SK-N-SH treated with all-trans-retinoic acid at 6 μM for 48 hours (cell line): ENCODE measurements around the gene FBXL16.
A peak's percentile ranks its signal among the peaks of the same experiment; 100 is the strongest.

Experiments
- ATAC-seq: fragments of 200-7000 bp; cut with Tn5 transposase; 3 replicates; pipeline ENCODE4 v1.9.1; 2020; ENCODE audit warnings: mild to moderate bottlenecking, moderate library complexity
- BACH2 ChIP-seq: fragments of 250-450 bp; sonication (Bioruptor Pico); IDR thresholded peaks from 2 replicates; pipeline ENCODE4 v1.9.0; 2021; ENCODE audit warnings: mild to moderate bottlenecking, borderline replicate concordance
- CSDC2 ChIP-seq: fragments of 250-450 bp; sonication (Bioruptor Pico); IDR thresholded peaks from 2 replicates; pipeline ENCODE4 v1.5.0; 2020; ENCODE audit warnings: mild to moderate bottlenecking, moderate library complexity
- ESRRG ChIP-seq: fragments of 250-450 bp; sonication (Bioruptor Pico); IDR thresholded peaks from 2 replicates; pipeline ENCODE4 v1.6.1; 2021; ENCODE audit warnings: mild to moderate bottlenecking
- ISL1 ChIP-seq: fragments of 250-450 bp; sonication (Bioruptor Pico); IDR thresholded peaks from 2 replicates; pipeline ENCODE4 v2.1.2; 2022; ENCODE audit warnings: mild to moderate bottlenecking, moderate library complexity
- PPARA ChIP-seq: fragments of 250-450 bp; sonication (Bioruptor Pico); IDR thresholded peaks from 2 replicates; pipeline ENCODE4 v1.5.0; 2020; ENCODE audit warnings: mild to moderate bottlenecking, borderline replicate concordance
- RARB ChIP-seq: fragments of 250-450 bp; sonication (Bioruptor Pico); IDR thresholded peaks from 2 replicates; pipeline ENCODE4 v1.8.0; 2021; ENCODE audit warnings: mild to moderate bottlenecking, moderate library complexity
- SNAI2 ChIP-seq: fragments of 250-450 bp; sonication (Bioruptor Pico); IDR thresholded peaks from 2 replicates; pipeline ENCODE4 v1.5.0; 2020; ENCODE audit warnings: mild to moderate bottlenecking, moderate library complexity
- TCF4 ChIP-seq: fragments of 250-450 bp; sonication (Bioruptor Pico); IDR thresholded peaks from 2 replicates; pipeline ENCODE4 v1.8.0; 2021; ENCODE audit warnings: mild to moderate bottlenecking, moderate library complexity, borderline replicate concordance
- TOX ChIP-seq: fragments of 250-450 bp; sonication (Bioruptor Pico); IDR thresholded peaks from 2 replicates; pipeline ENCODE4 v1.8.0; 2021; ENCODE audit warnings: mild to moderate bottlenecking, moderate library complexity, borderline replicate concordance
- ZC3H10 ChIP-seq: fragments of 250-450 bp; sonication (Bioruptor Pico); IDR thresholded peaks from 2 replicates; pipeline ENCODE4 v1.5.1; 2021; ENCODE audit warnings: mild to moderate bottlenecking, moderate library complexity
- ZFP3 ChIP-seq: fragments of 250-450 bp; sonication (Bioruptor Pico); IDR thresholded peaks from 2 replicates; pipeline ENCODE4 v1.5.0; 2020; ENCODE audit warnings: mild to moderate bottlenecking, moderate library complexity
- ZNF565 ChIP-seq: fragments of 450-650 bp; formaldehyde crosslinking; conservative IDR thresholded peaks from 2 replicates; pipeline ENCODE4 v1.5.0; 2020; ENCODE audit warnings: low read depth, mild to moderate bottlenecking, moderate library complexity
- ZNF70 ChIP-seq: fragments of 450-650 bp; formaldehyde crosslinking; IDR thresholded peaks from 2 replicates; pipeline ENCODE4 v1.5.0; 2020; ENCODE audit warnings: mild to moderate bottlenecking, moderate library complexity
- ZNF8 ChIP-seq: fragments of 450-650 bp; formaldehyde crosslinking; IDR thresholded peaks from 2 replicates; pipeline ENCODE4 v1.5.0; 2020; ENCODE audit warnings: mild to moderate bottlenecking, moderate library complexity
- TF ChIP-seq, protein P1 (sequence below): fragments of 250-450 bp; sonication (Bioruptor Pico); IDR thresholded peaks from 2 replicates; pipeline ENCODE4 v1.5.0; 2020; ENCODE audit warnings: mild to moderate bottlenecking, moderate library complexity
- TF ChIP-seq, protein P2 (sequence below): fragments of 250-450 bp; sonication (Bioruptor Pico); IDR thresholded peaks from 2 replicates; pipeline ENCODE4 v1.8.0; 2020; ENCODE audit warnings: mild to moderate bottlenecking, moderate library complexity, borderline replicate concordance
- TF ChIP-seq, protein P3 (sequence below): fragments of 250-450 bp; sonication (Bioruptor Pico); IDR thresholded peaks from 2 replicates; pipeline ENCODE4 v1.8.0; 2021; ENCODE audit warnings: low read depth, mild to moderate bottlenecking, moderate library complexity, borderline replicate concordance
- TF ChIP-seq, protein P4 (sequence below): fragments of 250-450 bp; sonication (Bioruptor Pico); IDR thresholded peaks from 2 replicates; pipeline ENCODE4 v1.5.1; 2021; ENCODE audit warnings: mild to moderate bottlenecking, moderate library complexity

The FBXL16 gene

DNA sequence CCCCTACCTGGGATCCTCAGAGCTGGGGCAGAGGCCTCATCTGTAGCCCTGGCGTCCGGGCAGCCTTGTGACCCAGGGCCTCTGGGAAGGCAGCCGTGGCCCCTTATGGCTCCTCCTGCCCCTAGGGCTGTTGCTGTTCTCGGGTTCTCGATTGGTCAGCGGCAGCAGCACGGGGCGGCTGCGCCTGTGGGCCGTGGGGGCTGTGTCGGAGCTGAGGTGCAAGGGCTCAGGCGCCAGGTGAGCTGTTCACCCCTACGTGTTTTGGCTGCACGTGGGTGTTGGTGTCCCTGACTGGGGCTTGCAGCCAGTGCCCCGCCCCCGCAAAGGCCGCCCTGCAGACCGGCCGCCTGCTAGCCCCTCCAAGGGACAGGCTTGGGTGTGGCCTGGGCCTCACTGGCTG is 43.5 kb downstream of the FBXL16 start:
- TF ChIP-seq BACH2 (no peak), TCF4 (no peak), ZNF70 (CRISPR knock-in tag) (no peak), CSDC2 (CRISPR knock-in tag) (no peak), RARB (CRISPR knock-in tag) (no peak), ESRRG (CRISPR knock-in tag) (no peak), ZNF565 (CRISPR knock-in tag) (no peak)
- TF ChIP-seq, protein P1, sequence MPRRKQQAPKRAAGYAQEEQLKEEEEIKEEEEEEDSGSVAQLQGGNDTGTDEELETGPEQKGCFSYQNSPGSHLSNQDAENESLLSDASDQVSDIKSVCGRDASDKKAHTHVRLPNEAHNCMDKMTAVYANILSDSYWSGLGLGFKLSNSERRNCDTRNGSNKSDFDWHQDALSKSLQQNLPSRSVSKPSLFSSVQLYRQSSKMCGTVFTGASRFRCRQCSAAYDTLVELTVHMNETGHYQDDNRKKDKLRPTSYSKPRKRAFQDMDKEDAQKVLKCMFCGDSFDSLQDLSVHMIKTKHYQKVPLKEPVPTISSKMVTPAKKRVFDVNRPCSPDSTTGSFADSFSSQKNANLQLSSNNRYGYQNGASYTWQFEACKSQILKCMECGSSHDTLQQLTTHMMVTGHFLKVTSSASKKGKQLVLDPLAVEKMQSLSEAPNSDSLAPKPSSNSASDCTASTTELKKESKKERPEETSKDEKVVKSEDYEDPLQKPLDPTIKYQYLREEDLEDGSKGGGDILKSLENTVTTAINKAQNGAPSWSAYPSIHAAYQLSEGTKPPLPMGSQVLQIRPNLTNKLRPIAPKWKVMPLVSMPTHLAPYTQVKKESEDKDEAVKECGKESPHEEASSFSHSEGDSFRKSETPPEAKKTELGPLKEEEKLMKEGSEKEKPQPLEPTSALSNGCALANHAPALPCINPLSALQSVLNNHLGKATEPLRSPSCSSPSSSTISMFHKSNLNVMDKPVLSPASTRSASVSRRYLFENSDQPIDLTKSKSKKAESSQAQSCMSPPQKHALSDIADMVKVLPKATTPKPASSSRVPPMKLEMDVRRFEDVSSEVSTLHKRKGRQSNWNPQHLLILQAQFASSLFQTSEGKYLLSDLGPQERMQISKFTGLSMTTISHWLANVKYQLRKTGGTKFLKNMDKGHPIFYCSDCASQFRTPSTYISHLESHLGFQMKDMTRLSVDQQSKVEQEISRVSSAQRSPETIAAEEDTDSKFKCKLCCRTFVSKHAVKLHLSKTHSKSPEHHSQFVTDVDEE, result no peak
- TF ChIP-seq, all 23 proteins: peak for 0
- ATAC-seq, result no peak

DNA sequence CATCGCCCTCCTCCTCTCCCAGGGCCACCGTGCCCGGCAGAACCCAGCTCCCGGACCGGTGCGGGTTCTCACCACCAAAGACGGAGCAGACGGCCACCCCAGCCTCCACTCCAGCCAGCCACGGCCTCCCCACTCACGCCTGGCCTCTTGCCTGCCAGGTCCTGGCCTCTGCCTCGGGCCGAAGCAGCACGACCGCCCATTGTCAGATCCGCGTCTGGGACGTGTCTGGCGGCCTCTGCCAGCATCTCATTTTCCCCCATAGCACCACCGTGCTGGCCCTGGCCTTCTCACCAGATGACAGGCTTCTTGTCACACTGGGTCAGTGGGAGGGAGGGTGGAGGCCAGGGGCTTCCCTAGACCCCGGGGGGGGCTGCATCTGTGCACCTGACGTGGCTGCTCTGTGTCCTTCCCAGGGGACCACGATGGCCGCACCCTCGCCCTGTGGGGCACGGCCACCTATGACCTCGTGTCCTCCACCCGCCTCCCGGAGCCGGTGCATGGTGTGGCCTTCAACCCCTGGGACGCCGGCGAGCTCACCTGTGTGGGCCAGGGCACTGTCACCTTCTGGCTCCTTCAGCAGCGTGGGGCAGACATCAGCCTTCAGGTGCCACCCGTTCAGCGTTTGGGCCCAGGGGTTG is 44.3 kb downstream of the FBXL16 start:
- ATAC-seq, result peak; percentile 4; the same call in 2 of the 3 replicates
- TF ChIP-seq ISL1 (no peak), CSDC2 (CRISPR knock-in tag) (no peak)

DNA sequence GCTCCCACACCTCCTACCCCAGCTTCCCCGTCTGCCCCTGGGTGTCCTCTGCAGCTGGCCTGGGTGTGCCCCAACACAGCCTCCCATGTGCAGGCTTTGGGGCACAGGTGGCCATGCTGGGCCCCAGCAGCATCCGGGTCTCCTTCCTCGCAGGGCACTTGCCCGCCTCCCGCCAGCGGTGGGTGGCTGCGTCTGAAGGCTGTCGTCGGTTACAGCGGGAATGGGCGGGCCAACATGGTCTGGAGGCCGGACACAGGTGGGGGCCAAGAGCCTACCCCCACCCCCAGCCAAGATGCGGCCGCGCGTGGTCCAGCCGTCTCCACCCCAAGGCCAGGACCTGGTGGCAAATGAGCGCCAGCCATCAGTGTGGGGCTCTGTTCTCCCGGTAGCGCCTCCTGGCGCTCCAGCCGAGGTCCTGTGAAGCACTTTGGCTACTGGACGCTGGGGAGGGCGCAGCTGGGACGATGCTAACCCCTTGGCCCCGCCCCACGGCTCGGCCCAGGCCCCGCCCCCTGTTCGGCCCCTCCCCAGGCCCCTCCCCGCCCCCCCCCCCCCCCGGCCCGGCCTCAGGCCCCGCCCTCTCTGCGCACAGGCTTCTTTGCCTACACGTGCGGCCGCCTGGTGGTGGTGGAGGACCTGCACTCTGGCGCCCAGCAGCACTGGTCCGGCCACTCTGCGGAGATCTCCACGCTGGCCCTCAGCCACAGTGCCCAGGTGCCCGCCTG is 45.0 kb downstream of the FBXL16 start:
- TF ChIP-seq, protein P1, result peak; percentile 57; the same call in 1 of the 2 replicates
- TF ChIP-seq ZNF70 (CRISPR knock-in tag), result no peak
- no peak for TF ChIP-seq ESRRG (CRISPR knock-in tag)
- TF ChIP-seq, protein P2, sequence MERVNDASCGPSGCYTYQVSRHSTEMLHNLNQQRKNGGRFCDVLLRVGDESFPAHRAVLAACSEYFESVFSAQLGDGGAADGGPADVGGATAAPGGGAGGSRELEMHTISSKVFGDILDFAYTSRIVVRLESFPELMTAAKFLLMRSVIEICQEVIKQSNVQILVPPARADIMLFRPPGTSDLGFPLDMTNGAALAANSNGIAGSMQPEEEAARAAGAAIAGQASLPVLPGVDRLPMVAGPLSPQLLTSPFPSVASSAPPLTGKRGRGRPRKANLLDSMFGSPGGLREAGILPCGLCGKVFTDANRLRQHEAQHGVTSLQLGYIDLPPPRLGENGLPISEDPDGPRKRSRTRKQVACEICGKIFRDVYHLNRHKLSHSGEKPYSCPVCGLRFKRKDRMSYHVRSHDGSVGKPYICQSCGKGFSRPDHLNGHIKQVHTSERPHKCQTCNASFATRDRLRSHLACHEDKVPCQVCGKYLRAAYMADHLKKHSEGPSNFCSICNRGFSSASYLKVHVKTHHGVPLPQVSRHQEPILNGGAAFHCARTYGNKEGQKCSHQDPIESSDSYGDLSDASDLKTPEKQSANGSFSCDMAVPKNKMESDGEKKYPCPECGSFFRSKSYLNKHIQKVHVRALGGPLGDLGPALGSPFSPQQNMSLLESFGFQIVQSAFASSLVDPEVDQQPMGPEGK (CRISPR knock-in tag), result peak; percentile 86

DNA sequence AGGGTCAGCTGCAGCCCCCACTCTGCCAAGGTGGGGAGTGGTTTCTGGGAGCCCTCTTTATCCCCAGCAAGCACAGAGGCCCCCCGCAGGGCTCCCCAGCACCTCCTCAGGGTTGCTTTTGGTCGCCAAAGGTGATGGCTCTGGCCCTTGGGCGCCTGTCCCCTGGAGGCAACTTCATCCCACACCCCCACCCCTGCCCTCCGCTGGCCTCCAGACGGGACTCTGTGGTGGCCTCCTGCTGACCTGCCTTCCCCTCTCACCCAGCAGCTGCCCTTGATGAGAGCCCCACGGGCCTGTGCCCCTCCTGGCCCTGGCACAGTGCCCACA is 45.5 kb downstream of the FBXL16 start:
- peak; percentile 3; the same call in 1 of the 3 replicates for ATAC-seq
- TF ChIP-seq, protein P3, sequence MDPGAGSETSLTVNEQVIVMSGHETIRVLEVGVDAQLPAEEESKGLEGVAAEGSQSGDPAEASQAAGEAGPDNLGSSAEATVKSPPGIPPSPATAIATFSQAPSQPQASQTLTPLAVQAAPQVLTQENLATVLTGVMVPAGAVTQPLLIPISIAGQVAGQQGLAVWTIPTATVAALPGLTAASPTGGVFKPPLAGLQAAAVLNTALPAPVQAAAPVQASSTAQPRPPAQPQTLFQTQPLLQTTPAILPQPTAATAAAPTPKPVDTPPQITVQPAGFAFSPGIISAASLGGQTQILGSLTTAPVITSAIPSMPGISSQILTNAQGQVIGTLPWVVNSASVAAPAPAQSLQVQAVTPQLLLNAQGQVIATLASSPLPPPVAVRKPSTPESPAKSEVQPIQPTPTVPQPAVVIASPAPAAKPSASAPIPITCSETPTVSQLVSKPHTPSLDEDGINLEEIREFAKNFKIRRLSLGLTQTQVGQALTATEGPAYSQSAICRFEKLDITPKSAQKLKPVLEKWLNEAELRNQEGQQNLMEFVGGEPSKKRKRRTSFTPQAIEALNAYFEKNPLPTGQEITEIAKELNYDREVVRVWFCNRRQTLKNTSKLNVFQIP (CRISPR knock-in tag), result no peak
- TF ChIP-seq, protein P2 (CRISPR knock-in tag), result no peak
- TF ChIP-seq ZNF565 (CRISPR knock-in tag) (no peak), ZC3H10 (CRISPR knock-in tag) (no peak), ZFP3 (CRISPR knock-in tag) (no peak), ZNF8 (CRISPR knock-in tag) (no peak), ZNF70 (CRISPR knock-in tag) (no peak), SNAI2 (CRISPR knock-in tag) (no peak), PPARA (CRISPR knock-in tag) (no peak), ISL1 (no peak), TOX (CRISPR knock-in tag) (no peak), RARB (CRISPR knock-in tag) (no peak), BACH2 (no peak)
- TF ChIP-seq, protein P4, sequence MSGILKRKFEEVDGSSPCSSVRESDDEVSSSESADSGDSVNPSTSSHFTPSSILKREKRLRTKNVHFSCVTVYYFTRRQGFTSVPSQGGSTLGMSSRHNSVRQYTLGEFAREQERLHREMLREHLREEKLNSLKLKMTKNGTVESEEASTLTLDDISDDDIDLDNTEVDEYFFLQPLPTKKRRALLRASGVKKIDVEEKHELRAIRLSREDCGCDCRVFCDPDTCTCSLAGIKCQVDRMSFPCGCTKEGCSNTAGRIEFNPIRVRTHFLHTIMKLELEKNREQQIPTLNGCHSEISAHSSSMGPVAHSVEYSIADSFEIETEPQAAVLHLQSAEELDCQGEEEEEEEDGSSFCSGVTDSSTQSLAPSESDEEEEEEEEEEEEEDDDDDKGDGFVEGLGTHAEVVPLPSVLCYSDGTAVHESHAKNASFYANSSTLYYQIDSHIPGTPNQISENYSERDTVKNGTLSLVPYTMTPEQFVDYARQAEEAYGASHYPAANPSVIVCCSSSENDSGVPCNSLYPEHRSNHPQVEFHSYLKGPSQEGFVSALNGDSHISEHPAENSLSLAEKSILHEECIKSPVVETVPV (CRISPR knock-in tag), result no peak
- TF ChIP-seq, protein P1, result no peak

More for the DNA sequence above, 45.0 kb downstream of the FBXL16 start:
- ATAC-seq, result peak; percentile 93
